ENCODE results near the gene CAPS.

DNA sequence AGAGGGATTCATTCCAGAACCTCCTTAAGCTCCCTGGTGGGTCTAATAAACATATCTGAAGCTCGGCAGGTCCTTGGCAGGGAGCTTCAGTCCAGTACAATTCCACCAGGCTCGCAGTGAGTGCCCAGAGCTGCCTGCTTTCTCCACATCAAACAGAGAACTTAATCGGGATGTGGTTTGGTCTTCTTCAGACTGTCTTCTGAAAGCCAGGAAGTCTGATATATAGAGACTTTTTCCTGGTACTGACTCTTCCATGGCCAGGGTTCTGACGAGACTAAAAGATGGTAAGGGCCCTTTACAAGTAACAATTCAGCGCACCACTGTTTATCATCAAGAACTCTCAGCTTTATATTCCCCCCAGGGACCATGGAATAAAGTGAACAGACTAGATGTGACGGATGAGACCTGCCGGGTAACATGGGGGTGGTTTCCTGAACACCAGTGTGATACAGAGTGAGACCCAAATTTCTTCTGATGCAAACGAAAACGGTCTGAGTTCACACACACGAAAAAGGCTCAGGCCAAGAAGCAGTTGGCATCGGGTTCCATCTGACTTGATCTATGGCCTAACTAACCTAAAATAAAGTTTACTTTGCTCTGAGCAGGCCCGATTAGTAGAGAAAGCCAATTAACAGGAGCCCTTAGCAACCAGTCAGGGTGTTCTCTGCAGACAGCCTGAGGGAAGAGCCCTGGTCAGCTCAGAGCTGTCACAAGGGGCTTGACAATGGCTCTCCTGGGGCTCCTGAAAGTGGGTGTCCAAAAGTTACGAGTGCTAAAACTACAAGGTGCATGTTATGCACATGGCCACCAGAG lies 34.9 kb downstream of the CAPS start:
- TF ChIP-seq, protein P1, sequence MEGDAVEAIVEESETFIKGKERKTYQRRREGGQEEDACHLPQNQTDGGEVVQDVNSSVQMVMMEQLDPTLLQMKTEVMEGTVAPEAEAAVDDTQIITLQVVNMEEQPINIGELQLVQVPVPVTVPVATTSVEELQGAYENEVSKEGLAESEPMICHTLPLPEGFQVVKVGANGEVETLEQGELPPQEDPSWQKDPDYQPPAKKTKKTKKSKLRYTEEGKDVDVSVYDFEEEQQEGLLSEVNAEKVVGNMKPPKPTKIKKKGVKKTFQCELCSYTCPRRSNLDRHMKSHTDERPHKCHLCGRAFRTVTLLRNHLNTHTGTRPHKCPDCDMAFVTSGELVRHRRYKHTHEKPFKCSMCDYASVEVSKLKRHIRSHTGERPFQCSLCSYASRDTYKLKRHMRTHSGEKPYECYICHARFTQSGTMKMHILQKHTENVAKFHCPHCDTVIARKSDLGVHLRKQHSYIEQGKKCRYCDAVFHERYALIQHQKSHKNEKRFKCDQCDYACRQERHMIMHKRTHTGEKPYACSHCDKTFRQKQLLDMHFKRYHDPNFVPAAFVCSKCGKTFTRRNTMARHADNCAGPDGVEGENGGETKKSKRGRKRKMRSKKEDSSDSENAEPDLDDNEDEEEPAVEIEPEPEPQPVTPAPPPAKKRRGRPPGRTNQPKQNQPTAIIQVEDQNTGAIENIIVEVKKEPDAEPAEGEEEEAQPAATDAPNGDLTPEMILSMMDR (IDR thresholded peaks at IDR 0.05; ENCODE audit: insufficient read depth, low read length) = no peak
- TF ChIP-seq GABPA (IDR thresholded peaks at IDR 0.05; ENCODE audit: low read depth) = no peak
- no peak for TF ChIP-seq POLR2AphosphoS5 (IDR thresholded peaks at IDR 0.05; ENCODE audit: low read depth)
- TF ChIP-seq, protein P2, sequence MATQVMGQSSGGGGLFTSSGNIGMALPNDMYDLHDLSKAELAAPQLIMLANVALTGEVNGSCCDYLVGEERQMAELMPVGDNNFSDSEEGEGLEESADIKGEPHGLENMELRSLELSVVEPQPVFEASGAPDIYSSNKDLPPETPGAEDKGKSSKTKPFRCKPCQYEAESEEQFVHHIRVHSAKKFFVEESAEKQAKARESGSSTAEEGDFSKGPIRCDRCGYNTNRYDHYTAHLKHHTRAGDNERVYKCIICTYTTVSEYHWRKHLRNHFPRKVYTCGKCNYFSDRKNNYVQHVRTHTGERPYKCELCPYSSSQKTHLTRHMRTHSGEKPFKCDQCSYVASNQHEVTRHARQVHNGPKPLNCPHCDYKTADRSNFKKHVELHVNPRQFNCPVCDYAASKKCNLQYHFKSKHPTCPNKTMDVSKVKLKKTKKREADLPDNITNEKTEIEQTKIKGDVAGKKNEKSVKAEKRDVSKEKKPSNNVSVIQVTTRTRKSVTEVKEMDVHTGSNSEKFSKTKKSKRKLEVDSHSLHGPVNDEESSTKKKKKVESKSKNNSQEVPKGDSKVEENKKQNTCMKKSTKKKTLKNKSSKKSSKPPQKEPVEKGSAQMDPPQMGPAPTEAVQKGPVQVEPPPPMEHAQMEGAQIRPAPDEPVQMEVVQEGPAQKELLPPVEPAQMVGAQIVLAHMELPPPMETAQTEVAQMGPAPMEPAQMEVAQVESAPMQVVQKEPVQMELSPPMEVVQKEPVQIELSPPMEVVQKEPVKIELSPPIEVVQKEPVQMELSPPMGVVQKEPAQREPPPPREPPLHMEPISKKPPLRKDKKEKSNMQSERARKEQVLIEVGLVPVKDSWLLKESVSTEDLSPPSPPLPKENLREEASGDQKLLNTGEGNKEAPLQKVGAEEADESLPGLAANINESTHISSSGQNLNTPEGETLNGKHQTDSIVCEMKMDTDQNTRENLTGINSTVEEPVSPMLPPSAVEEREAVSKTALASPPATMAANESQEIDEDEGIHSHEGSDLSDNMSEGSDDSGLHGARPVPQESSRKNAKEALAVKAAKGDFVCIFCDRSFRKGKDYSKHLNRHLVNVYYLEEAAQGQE (IDR thresholded peaks at IDR 0.05; ENCODE audit: insufficient replicate concordance, low read depth) = no peak
